HG03060 (cell line): ENCODE measurements around the gene ZSCAN5B.

Experiments
- ATAC-seq: cut with Tn5 transposase; IDR thresholded peaks from one replicate; pipeline ENCODE4 v1.9.1; 2021; ENCODE audit warnings: low read depth, moderate number of reproducible peaks; ENCODE audit not compliant: unreplicated experiment

ZSCAN5B gene

DNA sequence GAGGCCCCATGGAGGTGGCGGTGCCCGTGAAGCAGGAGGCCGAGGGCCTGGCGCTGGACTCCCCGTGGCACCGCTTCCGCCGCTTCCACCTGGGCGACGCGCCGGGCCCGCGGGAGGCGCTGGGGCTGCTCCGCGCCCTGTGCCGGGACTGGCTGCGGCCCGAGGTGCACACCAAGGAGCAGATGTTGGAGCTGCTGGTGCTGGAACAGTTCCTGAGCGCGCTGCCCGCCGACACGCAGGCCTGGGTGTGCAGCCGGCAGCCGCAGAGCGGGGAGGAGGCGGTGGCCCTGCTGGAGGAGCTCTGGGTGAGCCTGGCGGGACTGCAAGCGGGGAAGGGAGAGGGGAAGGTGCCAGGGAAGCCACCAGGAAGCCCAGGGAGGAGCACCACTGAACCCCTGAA is 50.7 kb downstream of the ZSCAN5B start:
- ATAC-seq = no peak

DNA sequence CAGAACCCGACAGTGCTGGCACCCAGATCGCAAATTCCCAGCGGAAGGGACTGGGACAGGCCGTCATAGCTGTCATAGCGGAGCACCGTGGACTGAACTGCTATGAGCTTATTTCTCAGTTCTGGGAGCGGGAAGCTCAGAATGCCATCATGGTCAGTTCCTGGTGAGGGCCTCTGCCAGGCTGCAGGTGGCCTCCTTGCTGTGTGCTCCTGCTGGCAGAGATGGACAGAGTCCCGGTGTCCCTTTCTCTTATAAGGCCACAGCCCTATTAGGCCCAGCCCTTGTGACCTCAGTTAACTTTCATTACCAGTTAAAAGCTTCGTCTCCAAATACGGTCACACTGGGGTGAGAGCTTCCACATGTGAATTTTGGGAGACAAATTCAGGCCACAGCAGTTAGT is 51.9 kb downstream of the ZSCAN5B start:
- ATAC-seq = no peak

- ATAC-seq = no peak
These were observed 52.8 kb downstream of the ZSCAN5B start for GRCh38 chr19:56144831-56145230.

- ATAC-seq = no peak
These were observed 53.2 kb downstream of the ZSCAN5B start for GRCh38 chr19:56144376-56144775.

- ATAC-seq = no peak
These were observed 54.6 kb downstream of the ZSCAN5B start for GRCh38 chr19:56142897-56143434.

DNA sequence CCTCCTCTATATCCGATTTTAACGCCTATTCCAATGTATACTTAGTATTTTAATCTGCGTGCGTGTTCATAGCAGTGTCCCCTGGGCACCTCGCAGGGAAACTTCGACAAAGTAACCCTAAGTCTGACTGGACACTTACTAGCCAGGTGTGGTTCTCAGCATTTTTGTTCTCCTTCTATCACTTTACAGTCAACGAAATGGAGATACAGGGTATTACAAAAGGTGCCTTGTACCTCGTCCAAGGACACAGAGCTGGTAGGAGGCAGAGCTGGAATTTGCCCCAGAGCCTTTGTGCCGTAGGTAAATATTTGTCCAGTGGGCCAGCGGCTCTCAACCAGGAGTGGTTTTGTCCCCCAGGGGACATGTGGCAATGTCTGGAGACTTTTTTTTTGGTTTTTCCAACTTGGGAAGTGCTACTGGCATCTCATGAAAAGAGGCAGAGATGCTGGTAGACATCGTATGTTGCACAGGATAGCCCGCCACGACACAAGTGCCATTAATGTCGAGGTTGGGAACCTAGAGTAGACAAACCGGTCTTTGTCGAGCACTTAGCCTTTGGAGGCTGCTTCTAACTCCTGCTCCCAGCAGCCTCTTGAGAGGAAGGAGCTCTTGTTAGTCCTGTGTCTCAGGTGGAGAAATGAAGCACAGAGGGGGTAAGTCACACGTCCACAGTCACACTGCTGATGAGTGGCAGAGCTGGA is 55.3 kb downstream of the ZSCAN5B start:
- ATAC-seq = no peak

GRCh38 chr19:56141417-56141993 is 56.1 kb downstream of the ZSCAN5B start:
- no peak for ATAC-seq

DNA sequence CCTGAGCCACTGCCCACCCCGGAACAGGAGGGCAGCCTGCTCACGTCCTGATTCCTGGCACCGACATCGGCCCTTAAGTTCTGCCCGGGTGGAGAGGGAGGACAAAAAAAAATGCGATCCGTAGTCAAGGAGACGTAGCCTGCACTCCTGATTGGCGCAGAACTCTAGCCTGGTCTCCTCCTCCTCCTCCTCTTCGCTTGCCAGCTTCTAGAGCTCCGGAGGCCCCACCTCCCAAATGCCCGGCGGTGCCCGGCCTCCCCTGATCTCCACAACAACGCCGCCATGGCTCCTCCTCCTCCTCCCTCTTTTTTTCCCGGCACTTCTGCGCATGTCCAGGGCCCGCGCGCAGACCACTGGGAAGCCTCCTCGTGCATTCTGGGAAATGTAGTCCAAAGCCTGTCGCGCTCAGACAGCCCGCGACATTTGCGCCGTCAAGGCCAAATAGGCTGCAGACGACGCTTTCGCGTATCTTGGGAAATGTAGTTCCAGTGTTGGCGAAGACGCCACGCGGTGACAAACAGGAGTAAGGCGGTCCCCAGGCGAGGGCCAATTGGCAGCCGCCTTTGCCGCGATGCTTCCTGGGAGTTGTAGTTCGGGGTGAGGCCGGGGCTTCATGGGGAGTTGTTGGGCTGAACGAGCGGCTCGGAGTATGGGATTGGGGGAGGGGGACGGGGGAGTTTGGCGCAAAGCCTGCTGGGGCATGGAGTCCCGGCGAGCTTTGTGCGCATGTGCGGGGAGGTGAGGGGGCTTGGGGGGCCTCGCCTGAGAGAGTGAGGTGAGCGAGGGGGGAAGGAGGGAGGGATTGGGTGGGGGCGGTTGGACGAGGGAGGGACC is 56.8 kb downstream of the ZSCAN5B start, which contains the start of gene ZNF444:
TSS of gene ZNF444 (plus strand) at position 705 of the 834 bp plus-strand sequence. CDS start 5,625 bp downstream, outside the sequence.
- ATAC-seq = peak; percentile 92

GRCh38 chr19:56139847-56140582 is 57.6 kb downstream of the ZSCAN5B start:
- ATAC-seq = no peak
